RKO (cell line): Measurements from ENCODE around the gene IWS1.
"Not testable (repeated sequence)": the region's sequence is repeated elsewhere in the genome, so short reads cannot be mapped to it uniquely, and the experiment has no call there.

Source experiments
- DNase-seq: peaks from one replicate; pipeline ENCODE4 v3.0.0-alpha.2; 2016; ENCODE audit warnings: low spot score

IWS1 gene

GRCh38 chr2:127526132-127527000, at the start of gene IWS1:
Gene IWS1 (minus strand): TSS chr2:127526489. CDS start chr2:127526208, 281 bp downstream.
- DNase-seq, result peak; percentile 97

DNA sequence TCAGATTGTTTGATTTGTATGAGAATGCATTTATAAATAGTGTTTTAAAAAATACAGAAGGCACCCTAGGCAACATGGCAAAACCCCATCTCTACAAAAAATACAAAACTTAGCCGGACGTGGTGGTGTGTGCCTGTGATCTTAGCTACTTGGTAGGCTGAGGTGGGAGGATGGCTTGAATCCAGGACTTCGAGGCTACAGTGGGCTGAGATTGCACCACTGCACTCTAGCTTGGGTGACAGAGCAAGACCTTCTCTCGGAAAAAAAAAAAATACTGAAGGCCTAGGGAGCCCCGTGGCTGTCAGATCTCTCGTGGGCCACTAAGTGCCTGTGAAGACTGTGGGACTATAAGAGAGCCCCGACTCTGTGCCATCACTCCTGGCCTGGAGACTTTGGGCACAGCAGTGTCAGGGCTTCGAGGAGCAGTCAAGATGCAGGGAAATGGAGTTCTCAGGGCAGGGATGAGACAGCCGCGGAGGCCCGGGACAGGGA, 49.7 kb upstream of the IWS1 start:
- no peak for DNase-seq

DNA sequence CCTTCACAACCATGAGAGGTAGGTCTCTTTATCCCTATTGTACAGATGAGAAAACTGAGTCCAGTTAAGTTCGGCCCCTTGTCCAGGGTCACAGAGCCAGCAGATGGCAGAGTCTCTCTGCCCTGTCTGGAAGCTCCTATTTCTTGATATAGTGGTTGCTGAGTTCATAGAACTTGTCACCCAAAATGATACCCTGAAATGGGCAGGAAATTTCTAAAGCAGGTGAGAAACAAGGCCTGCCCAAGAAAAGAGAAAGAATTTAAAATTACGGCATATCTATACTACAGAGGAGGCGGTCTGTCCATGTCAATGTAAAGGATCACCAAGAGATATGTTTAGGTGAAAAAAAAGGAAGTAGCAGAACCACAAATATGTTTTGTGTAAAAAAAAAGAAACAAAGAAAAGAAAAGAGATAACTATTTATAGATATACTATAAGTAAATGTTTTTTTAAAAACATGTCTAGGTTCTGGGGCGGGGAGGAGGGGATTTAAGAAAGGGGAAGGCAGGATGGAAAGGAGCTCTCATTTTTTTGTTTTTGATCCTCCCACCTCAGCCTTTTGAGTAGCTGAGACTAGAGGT, 49.0 kb upstream of the IWS1 start:
- no peak for DNase-seq

- no peak for DNase-seq
Observed at GRCh38 chr2:127574656-127575055, 48.4 kb upstream of the IWS1 start.

DNA sequence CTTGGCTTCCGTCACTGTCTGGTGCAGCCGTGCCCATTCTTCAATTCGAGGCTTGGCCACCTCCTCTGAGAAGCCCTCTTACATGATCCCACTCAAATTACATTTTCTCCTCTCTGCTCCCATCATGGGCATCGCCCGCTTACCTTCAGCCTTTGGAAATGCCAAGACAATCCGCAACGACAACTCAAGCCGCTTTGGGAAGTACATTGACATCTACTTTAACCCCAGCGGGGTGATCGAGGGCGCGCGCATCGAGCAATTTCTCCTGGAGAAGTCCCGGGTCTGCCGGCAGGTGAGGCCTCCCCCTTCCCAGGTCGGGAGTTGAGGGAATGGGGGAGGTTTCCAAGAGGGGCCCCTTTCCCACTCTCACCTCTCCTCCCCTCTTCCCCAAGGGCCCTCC, 47.5 kb upstream of the IWS1 start:
- DNase-seq, result no peak

DNA sequence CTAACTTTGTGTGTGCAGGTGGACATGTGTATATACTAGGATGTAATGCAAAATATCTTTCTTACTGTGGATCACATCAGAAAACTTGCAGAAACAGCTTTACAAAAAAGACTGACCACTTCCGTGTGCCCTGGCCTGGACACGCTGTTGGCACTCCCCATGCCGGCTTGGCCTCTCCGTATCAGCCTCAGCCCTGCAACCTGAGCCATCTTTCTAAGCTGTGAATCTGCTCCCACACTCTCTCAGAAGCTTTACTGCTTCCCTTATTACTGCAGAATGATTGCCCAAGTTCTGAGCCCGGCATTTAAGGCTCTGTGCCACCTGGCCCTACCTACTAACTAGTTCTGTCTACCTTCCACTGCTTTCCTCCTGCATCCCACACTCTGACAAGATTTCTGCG, 47.0 kb upstream of the IWS1 start:
- no peak for DNase-seq

DNA sequence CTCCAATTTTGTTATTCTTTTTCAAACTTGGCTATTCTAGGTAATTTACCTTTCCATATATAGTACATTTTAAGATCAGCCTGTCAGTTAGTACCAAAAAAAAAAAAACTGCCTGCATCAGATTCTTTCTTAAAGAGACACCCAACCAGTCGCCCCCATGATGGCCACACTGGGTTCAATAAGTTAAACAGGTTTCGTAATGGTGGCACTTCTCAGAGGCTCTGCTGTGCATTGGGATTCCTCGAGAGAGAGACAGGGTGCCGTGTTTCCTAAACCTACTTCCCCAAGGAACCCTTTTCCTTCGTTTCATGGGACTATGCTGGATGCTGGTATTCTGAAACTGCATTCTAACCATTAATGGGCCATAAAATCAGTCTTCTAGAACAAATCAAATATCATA, 46.6 kb upstream of the IWS1 start:
- DNase-seq, result no peak

DNA sequence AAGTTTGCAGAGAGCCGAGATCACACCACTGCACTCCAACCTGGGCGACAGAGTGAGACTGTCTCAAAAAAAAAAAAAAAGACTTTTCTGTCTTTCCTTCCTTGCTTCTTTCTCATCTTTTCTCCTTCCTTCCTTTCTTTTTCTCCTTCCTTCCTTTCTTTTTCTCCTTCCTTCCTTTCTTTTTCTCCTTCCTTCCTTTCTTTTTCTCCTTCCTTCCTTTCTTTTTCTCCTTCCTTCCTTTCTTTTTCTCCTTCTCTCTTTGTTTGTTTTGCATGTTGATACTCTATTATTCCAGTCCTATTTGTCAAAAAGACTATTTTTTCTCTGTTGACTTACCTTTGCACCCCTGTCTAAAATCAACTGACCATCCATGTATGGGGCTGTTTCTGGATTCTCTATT, 46.1 kb upstream of the IWS1 start:
- DNase-seq, result not testable (repeated sequence)

GRCh38 chr2:127570282-127571250, 44.3 kb upstream of the IWS1 start:
- no peak for DNase-seq

DNA sequence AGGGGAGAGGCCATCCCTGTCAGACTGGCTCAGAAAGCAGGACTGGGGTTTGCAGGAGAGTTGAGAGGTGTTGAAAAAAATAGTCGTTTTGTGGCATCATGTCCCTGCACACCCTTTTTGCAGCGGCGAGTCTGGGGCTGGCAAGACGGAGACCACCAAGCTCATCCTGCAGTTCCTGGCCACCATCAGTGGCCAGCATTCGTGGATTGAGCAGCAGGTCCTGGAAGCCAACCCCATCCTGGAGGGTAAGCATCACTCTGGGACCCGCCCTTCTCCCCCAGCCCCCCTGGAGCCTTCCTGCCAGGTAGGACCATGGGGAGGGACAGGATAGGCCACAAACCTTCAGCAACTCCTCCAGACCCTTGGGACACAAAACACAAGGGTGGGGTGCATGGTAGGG, 43.4 kb upstream of the IWS1 start:
- no peak for DNase-seq

DNA sequence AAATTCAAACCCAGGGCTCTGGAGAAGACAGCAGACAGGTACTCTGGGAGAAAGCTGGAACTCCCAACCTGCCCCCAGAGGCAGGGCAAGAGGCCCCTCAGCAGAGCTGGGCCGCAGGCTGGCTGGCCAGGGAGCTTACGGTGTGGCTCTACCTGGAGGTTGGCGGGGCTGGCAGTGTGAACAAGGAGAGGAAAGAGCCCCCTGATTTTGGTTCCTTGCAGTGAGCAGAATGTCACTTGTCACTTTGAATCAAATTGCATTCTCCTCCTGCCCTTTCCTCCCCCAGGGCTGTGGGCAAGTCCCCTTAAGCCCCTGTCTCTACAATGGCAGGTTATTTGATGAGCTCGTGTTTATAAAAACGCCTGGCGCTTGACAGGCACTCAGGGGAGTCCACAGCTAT, 41.8 kb upstream of the IWS1 start:
- DNase-seq, result no peak

DNA sequence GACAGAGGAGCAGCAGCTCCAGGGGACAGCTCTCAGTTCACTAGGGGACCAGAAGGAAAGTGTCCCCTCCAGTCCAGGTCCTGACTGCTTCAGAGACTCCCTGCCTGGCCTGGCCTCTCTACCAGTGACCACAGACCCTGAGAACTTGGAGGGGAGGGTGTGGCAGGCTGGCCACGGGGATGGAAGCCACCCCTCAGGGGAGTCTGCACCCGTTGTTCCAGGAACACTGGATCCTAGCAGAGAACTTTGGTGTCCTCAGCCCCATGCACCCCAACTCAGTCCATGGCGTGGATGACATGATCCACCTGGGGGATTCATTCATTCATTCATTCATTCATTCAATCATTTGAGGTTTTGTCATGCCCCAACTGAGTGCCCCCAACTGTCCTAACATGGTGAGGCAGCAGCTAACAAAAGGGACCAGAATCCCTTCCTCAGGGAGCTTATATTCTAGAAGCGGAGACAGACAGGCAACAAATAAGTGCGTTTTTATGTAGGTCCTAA, 41.1 kb upstream of the IWS1 start:
- no peak for DNase-seq

- no peak for DNase-seq
Observed at GRCh38 chr2:127566576-127566975, 40.3 kb upstream of the IWS1 start.

- no peak for DNase-seq
Observed at GRCh38 chr2:127566139-127566417, 39.8 kb upstream of the IWS1 start.

GRCh38 chr2:127565261-127566138, 39.2 kb upstream of the IWS1 start:
- no peak for DNase-seq

DNA sequence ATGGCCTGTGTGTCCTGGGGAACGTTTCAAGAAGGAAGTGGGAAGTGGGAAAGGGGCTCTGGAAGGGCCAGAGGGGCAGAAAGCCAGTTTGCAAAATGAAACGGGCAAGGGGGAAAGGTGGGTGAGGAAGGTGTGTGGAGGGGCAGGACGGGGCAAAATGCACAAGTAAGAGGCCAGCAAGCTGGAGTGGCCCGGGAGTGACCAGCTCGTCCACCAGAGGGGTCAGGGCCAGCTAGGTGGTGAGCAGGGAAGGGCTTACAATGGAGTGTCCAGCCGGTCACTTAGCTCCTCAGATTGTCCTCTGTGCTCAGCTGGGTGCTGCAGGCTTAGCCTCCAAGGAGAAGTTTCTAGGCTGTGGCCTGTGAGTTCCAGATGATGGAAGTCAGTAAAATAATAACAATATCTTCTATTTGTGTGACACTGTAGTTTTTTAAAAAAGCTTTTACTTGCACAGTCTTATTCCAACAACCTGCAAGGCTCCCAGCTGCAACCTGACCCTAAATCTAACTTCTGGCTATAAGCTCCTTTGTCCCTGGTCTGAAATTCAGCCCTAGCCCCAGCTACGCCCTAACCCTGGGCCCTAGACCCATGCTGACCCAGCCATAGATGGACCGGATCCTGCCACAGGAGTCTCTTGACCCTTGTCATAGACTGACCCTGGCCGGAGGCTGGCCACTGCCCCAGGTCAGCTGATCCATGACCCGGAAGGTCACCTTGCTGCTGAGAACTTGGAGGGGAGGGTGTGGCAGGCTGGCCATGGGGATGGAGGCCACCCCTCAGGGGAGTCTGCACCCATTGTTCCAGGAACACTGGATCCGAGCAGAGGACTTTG, 38.4 kb upstream of the IWS1 start:
- no peak for DNase-seq

GRCh38 chr2:127563458-127564428, 37.5 kb upstream of the IWS1 start:
- no peak for DNase-seq

DNA sequence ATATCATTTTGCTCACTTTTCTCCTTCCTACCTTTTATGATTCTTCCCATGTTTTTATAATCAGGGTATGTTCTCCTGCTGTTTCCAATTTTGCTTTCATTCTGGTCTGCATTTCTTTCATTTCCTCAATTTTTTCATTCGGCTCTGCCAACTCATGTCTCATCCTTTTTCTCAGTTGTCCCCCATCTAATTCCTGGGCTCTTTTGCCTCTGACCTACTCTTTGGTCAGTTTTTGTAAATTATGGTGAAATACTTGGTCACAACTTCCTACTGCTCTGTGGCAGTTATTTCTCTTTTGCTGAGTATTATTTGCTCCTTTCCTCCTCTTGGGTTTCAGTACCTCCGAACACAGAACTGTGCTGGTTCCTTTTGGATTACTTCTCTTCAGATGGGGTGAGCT, 36.6 kb upstream of the IWS1 start:
- DNase-seq, result no peak

- no peak for DNase-seq
Observed at GRCh38 chr2:127561371-127561770, 35.1 kb upstream of the IWS1 start.
